CD4-positive, alpha-beta T cell treated with Interleukin-10 for 1 hour (primary cell): ENCODE measurements around the gene GIMAP6.
A peak's percentile ranks its signal among the peaks of the same experiment; 100 is the strongest.

Experiments used
- DNase-seq: peaks from one replicate; pipeline ENCODE4 v3.0.0-alpha.2; 2020

The GIMAP6 gene

DNA sequence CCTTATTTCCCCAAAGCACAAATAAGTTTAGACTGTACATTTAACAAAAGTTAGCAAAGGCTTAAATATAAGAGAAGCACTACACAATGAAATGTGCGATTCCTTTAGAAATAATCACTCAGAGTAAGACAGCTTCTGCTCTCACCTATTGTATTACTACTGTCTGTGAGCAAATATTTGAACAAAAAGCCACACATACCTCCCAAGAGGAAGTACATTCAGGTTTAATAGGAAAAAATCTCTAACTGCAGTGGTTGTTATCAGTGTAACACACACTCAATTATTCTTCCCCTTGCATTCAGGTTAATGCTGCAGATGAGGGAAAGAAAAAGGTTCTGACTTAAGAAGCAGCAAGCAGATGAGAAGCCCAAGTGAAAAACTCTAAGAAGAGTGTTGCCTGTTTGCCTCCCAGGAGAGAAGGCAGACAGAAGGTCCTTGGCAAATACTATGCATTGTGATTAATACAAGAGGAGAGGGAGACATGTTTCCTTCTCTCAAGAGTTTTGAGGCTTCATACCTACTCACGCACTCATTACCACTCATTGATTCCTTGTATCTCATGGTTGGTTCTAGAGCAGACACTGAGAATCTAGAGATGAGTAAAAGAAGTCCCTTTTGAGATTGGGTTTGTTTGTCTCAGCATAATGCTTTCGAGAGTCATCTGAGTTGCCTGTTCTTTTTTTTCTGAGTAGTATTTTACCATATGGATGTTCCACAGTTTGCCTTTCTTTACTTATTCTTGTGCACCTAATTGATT is 51.4 kb downstream of the GIMAP6 start:
- DNase-seq = no peak

DNA sequence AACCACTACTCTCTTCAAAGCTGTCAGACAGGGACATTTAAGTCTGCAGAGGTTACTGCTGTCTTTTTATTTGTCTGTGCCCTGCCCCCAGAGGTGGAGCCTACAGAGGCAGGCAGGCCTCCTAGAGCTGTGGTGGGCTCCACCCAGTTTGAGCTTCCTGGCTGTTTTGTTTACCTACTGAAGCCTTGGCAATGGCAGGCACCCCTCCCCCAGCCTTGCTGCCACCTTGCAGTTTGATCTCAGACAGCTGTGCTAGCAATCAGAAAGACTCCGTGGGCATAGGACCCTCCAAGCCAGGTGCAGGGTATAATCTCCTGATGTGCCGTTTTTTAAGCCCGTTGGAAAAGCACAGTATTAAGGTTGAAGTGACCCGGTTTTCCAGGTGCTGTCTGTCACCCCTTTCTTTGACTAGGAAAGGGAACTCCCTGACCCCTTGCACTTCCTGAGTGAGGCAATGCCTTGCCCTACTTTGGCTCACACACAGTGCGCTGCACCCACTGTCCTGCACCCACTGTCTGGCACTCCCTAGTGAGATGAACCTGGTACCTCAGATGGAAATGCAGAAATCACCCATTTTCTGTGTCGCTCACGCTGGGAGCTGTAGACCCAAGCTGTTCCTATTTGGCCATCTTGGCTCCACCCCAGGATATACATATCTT is 52.1 kb downstream of the GIMAP6 start:
- peak; percentile 48 for DNase-seq
